ENCODE measurements around the gene DUT. TPM values are rescaled to one million over a fixed set of nuclear protein-coding genes. Genes with fewer than 3 reads are reported as not detected.

Gene DUT
- total and polyA plus RNA-seq, 2 experiments from 2014 or later: 82.5 to 420 TPM

DNA sequence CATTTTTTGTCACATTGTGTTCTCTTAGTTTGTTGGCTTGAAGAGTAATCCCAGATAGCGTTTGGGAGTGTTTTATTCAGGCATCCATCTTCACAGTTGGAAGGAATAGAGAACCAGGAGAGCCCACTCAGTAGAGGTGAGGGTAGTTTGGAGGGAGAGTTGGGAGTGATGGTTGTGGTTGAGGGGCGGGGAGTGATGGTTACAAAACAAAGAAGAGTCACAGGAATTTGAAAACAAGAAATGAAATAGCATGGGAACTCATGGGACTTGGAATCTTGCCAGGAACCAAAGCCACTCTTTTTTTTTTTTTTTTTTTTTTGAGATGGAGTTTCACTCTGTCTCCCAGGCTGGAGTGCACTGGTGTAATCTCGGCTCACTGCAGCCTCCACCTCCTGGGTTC lies 36.3 kb downstream of the DUT start (continued):
- TF ChIP-seq, protein P1, sequence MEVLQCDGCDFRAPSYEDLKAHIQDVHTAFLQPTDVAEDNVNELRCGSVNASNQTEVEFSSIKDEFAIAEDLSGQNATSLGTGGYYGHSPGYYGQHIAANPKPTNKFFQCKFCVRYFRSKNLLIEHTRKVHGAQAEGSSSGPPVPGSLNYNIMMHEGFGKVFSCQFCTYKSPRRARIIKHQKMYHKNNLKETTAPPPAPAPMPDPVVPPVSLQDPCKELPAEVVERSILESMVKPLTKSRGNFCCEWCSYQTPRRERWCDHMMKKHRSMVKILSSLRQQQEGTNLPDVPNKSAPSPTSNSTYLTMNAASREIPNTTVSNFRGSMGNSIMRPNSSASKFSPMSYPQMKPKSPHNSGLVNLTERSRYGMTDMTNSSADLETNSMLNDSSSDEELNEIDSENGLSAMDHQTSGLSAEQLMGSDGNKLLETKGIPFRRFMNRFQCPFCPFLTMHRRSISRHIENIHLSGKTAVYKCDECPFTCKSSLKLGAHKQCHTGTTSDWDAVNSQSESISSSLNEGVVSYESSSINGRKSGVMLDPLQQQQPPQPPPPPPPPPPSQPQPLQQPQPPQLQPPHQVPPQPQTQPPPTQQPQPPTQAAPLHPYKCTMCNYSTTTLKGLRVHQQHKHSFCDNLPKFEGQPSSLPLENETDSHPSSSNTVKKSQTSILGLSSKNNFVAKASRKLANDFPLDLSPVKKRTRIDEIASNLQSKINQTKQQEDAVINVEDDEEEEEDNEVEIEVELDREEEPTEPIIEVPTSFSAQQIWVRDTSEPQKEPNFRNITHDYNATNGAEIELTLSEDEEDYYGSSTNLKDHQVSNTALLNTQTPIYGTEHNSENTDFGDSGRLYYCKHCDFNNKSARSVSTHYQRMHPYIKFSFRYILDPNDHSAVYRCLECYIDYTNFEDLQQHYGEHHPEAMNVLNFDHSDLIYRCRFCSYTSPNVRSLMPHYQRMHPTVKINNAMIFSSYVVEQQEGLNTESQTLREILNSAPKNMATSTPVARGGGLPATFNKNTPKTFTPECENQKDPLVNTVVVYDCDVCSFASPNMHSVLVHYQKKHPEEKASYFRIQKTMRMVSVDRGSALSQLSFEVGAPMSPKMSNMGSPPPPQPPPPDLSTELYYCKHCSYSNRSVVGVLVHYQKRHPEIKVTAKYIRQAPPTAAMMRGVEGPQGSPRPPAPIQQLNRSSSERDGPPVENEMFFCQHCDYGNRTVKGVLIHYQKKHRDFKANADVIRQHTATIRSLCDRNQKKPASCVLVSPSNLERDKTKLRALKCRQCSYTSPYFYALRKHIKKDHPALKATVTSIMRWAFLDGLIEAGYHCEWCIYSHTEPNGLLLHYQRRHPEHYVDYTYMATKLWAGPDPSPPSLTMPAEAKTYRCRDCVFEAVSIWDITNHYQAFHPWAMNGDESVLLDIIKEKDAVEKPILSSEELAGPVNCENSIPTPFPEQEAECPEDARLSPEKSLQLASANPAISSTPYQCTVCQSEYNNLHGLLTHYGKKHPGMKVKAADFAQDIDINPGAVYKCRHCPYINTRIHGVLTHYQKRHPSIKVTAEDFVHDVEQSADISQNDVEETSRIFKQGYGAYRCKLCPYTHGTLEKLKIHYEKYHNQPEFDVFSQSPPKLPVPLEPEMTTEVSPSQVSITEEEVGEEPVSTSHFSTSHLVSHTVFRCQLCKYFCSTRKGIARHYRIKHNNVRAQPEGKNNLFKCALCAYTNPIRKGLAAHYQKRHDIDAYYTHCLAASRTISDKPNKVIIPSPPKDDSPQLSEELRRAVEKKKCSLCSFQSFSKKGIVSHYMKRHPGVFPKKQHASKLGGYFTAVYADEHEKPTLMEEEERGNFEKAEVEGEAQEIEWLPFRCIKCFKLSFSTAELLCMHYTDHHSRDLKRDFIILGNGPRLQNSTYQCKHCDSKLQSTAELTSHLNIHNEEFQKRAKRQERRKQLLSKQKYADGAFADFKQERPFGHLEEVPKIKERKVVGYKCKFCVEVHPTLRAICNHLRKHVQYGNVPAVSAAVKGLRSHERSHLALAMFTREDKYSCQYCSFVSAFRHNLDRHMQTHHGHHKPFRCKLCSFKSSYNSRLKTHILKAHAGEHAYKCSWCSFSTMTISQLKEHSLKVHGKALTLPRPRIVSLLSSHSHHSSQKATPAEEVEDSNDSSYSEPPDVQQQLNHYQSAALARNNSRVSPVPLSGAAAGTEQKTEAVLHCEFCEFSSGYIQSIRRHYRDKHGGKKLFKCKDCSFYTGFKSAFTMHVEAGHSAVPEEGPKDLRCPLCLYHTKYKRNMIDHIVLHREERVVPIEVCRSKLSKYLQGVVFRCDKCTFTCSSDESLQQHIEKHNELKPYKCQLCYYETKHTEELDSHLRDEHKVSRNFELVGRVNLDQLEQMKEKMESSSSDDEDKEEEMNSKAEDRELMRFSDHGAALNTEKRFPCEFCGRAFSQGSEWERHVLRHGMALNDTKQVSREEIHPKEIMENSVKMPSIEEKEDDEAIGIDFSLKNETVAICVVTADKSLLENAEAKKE (CRISPR knock-in tag; IDR thresholded peaks at IDR 0.05): no peak
- no peak for TF ChIP-seq POLR2AphosphoS5 (IDR thresholded peaks at IDR 0.05; ENCODE audit: low read depth)
- TF ChIP-seq ZNF114 (CRISPR knock-in tag; IDR thresholded peaks at IDR 0.05): no peak
- TF ChIP-seq ETS1 (IDR thresholded peaks at IDR 0.05): no peak
- TF ChIP-seq EZH2phosphoT487 (IDR thresholded peaks at IDR 0.05; ENCODE audit: unreplicated experiment): no peak

- no peaks in the 10 kb centered on the region for H3K4me1 ChIP-seq (ENCODE audit: insufficient read depth)
- Mint-ChIP-seq H3K36me3 (ENCODE audit: low read depth) (no peaks in the 10 kb centered on the region), H3K4me3 (no peak overlapping the region), H3K4me1 (no peaks in the 10 kb centered on the region), H3K27me3 (ENCODE audit: insufficient read depth, low read depth, poor library complexity) (no peaks in the 10 kb centered on the region), H3K9me3 (peaks cover under 1% of the 10 kb centered on the region; the same call in 1 of the 3 replicates), H3K27ac (no peak overlapping the region)
- no peaks in the 10 kb centered on the region for H3K36me3 ChIP-seq (ENCODE audit: insufficient read depth)
- DNase-seq (ENCODE audit: low spot score): no peak
- no peak overlapping the region for H3K4me2 ChIP-seq
- H2AFZ ChIP-seq: peak overlapping the region; percentile 56; the same call in 1 of the 2 replicates
- no peaks in the 10 kb centered on the region for H3F3A ChIP-seq (replicated peaks; ENCODE audit: low read depth)
- H3K4me3 ChIP-seq: no peak overlapping the region
- H3K9me2 ChIP-seq (ENCODE audit: insufficient read depth): peaks cover 15% of the 10 kb centered on the region
- no peaks in the 10 kb centered on the region for H4K20me1 ChIP-seq (replicated peaks; ENCODE audit: insufficient read depth)
- H3K27ac ChIP-seq (ENCODE audit: low read depth): no peak overlapping the region
- no peaks in the 10 kb centered on the region for H3K79me2 ChIP-seq (replicated peaks; ENCODE audit: insufficient read depth)
- ATAC-seq: no peak
- H3K27me3 ChIP-seq (ENCODE audit: insufficient read depth): no peaks in the 10 kb centered on the region
- no peak for TF ChIP-seq REST (IDR thresholded peaks at IDR 0.05; ENCODE audit: unreplicated experiment)
- TF ChIP-seq JUNB (IDR thresholded peaks at IDR 0.05; ENCODE audit: unreplicated experiment): no peak
- no peak for TF ChIP-seq ETS1 (IDR thresholded peaks at IDR 0.05)
- TF ChIP-seq ZNF114 (CRISPR knock-in tag; IDR thresholded peaks at IDR 0.05): no peak
- no peak for TF ChIP-seq ZNF331 (CRISPR knock-in tag; IDR thresholded peaks at IDR 0.05; ENCODE audit: low read depth)
- no peak for TF ChIP-seq STAT1 (IDR thresholded peaks at IDR 0.05; ENCODE audit: unreplicated experiment)
- TF ChIP-seq EZH2 (IDR thresholded peaks at IDR 0.05; ENCODE audit: low read depth, unreplicated experiment): no peak
- TF ChIP-seq NANOG (IDR thresholded peaks at IDR 0.05; ENCODE audit: borderline replicate concordance): no peak
- TF ChIP-seq POLR2AphosphoS5 (IDR thresholded peaks at IDR 0.05; ENCODE audit: low read depth): no peak
- TF ChIP-seq CREB1 (CRISPR knock-in tag; IDR thresholded peaks at IDR 0.05; ENCODE audit: low read depth): no peak
Observed at GRCh38 chr15:48370460-48370859, 39.2 kb downstream of the DUT start.
